ENCODE data around the gene FBXL7.

FBXL7 gene

GRCh38 chr5:15627109-15627508 is 127.1 kb downstream of the FBXL7 start:
- DNase-seq: no peak

GRCh38 chr5:15627647-15628046 is 127.7 kb downstream of the FBXL7 start:
- no peak for DNase-seq

- no peak for DNase-seq
Measured at GRCh38 chr5:15630441-15630840, 130.5 kb downstream of the FBXL7 start.

- DNase-seq: no peak
Measured at GRCh38 chr5:15634591-15635288, 134.8 kb downstream of the FBXL7 start.

- DNase-seq: no peak
Measured at GRCh38 chr5:15635289-15635616, 135.3 kb downstream of the FBXL7 start.

- DNase-seq: no peak
Measured at GRCh38 chr5:15637345-15637744, 137.4 kb downstream of the FBXL7 start.

- no peak for DNase-seq
Measured at GRCh38 chr5:15637886-15638285, 137.9 kb downstream of the FBXL7 start.

GRCh38 chr5:15638296-15638695 is 138.3 kb downstream of the FBXL7 start:
- DNase-seq: no peak

GRCh38 chr5:15639288-15639687 is 139.3 kb downstream of the FBXL7 start:
- no peak for DNase-seq

GRCh38 chr5:15640116-15640515 is 140.1 kb downstream of the FBXL7 start:
- DNase-seq: no peak

- DNase-seq: no peak
Measured at GRCh38 chr5:15643731-15644130, 143.8 kb downstream of the FBXL7 start.

GRCh38 chr5:15645381-15646160 is 145.6 kb downstream of the FBXL7 start:
- DNase-seq: no peak

- DNase-seq: no peak
Measured at GRCh38 chr5:15646371-15646770, 146.4 kb downstream of the FBXL7 start.

- DNase-seq: no peak
Measured at GRCh38 chr5:15647251-15647650, 147.3 kb downstream of the FBXL7 start.

GRCh38 chr5:15650266-15650665 is 150.3 kb downstream of the FBXL7 start:
- DNase-seq: no peak

GRCh38 chr5:15654779-15655178 is 154.8 kb downstream of the FBXL7 start:
- DNase-seq: no peak

GRCh38 chr5:15655683-15656082 is 155.7 kb downstream of the FBXL7 start:
- no peak for DNase-seq

- no peak for DNase-seq
Measured at GRCh38 chr5:15664961-15665360, 165.0 kb downstream of the FBXL7 start.

- no peak for DNase-seq
Measured at GRCh38 chr5:15669826-15670225, 169.8 kb downstream of the FBXL7 start.

- DNase-seq: no peak
Measured at GRCh38 chr5:15674716-15675115, 174.7 kb downstream of the FBXL7 start.

- no peak for DNase-seq
Measured at GRCh38 chr5:15676591-15676990, 176.6 kb downstream of the FBXL7 start.

GRCh38 chr5:15679161-15679560 is 179.2 kb downstream of the FBXL7 start:
- DNase-seq: no peak

- no peak for DNase-seq
Measured at GRCh38 chr5:15680455-15680854, 180.5 kb downstream of the FBXL7 start.

- DNase-seq: no peak
Measured at GRCh38 chr5:15682122-15682521, 182.1 kb downstream of the FBXL7 start.

GRCh38 chr5:15682566-15682965 is 182.6 kb downstream of the FBXL7 start:
- no peak for DNase-seq
